Measurements from ENCODE around the gene EIF5.

DNA sequence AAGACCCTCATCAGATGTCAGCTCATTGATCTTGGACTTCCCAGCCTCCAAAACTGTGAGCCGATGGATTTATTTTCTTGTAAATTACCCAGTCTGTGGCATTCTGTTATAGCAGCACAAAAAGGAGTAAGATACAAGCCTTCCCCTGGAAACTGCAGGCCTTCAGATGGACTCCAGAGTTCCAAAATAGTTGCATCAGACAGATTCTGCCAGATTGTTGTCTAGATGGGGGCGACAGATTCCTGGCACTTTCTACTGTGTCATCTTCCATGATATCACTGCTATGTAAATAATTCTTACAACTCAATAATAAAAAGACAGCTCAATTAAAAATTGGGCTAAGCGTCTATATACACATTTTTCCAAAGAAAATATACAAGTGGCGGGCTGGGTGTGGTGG lies 34.0 kb downstream of the EIF5 start:
- no peak for TF ChIP-seq POLR2A (IDR thresholded peaks at IDR 0.05; ENCODE audit: low read depth, low read length)
- TF ChIP-seq TAF1 (IDR thresholded peaks at IDR 0.05; ENCODE audit: borderline replicate concordance, low read depth, low read length): no peak
- no peak for TF ChIP-seq POLR2AphosphoS5 (IDR thresholded peaks at IDR 0.05; ENCODE audit: low read depth, low read length)
